ENCODE results near the gene ZXDC. TPM values are rescaled to one million over a fixed set of nuclear protein-coding genes. Genes with fewer than 3 reads are reported as not detected.

Gene ZXDC
- polyA plus RNA-seq, 1 experiment = 9.5 TPM

DNA sequence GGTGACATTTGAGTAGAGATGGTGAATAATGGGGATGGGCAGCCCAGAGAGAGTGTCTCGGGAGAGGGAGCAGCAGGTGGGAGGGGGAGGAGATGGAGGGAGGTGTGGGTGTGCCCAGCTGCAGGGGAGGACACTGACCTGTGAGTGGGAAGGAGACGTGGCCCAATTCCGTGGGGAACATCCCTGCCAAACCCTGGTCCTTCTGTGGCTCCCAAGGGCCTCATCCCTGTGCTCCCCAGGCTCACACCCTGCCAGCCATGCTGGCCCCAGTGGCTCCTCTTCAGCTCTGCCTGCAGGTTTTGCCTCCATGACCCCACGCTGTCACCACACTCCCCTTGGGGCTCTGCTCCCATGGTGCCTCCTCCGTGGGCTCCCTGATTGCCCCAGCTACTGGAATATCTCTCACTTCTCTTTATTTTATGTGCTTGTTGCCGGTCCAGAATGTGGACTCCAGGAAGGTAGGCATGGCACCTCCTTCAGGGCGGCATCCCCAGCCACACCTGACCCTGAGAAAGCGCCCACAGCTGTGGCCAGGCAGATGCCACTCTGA, 74.0 kb downstream of the ZXDC start:
- DNase-seq (ENCODE audit: low read depth, low spot score) = no peak
- CTCF ChIA-PET = no interaction called here
- Histone ChIP-seq H3K4me3 (ENCODE audit: low read depth, low read length) (no peak overlapping the region), H3K27me3 (ENCODE audit: control insufficient read depth, insufficient read depth, low read length) (peaks cover 14% of the 10 kb centered on the region), H3K9me3 (ENCODE audit: control insufficient read depth, insufficient read depth, low read length) (no peaks in the 10 kb centered on the region), H3K27ac (ENCODE audit: low read depth, low read length) (no peak overlapping the region)
- TF ChIP-seq, protein P1, sequence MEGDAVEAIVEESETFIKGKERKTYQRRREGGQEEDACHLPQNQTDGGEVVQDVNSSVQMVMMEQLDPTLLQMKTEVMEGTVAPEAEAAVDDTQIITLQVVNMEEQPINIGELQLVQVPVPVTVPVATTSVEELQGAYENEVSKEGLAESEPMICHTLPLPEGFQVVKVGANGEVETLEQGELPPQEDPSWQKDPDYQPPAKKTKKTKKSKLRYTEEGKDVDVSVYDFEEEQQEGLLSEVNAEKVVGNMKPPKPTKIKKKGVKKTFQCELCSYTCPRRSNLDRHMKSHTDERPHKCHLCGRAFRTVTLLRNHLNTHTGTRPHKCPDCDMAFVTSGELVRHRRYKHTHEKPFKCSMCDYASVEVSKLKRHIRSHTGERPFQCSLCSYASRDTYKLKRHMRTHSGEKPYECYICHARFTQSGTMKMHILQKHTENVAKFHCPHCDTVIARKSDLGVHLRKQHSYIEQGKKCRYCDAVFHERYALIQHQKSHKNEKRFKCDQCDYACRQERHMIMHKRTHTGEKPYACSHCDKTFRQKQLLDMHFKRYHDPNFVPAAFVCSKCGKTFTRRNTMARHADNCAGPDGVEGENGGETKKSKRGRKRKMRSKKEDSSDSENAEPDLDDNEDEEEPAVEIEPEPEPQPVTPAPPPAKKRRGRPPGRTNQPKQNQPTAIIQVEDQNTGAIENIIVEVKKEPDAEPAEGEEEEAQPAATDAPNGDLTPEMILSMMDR (IDR thresholded peaks at IDR 0.05; ENCODE audit: low read depth, low read length) = no peak
- POLR2A ChIA-PET = no interaction called here

DNA sequence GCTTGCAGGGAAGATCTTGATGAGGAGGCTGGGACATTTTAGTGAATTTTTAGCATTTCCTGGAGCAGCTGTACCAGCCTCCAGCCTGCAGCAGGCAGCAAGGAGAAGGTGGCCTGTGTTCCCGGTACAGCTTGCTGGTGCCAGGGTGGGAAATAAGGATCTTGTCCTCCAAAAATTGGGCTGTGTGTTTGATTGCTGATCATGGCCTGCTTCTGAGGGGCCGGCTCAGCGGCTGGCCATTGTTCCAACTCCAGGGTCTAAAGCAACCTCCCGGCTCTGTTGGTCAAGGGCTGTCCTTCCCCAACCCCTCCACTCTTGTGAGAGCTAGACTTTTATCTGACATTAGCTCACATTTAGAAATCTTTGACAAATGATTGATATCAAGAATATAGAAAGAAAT, 75.9 kb downstream of the ZXDC start:
- no peak for DNase-seq (ENCODE audit: low read depth, low spot score)
- ChIA-PET CTCF (interaction anchor here (0.6 kb wide), 1 partner anchor 154 kb away, joined by 5 read pairs; no protein-coding TSS in a partner anchor), POLR2A (no interaction called here)
- Histone ChIP-seq H3K27me3 (ENCODE audit: control insufficient read depth, insufficient read depth, low read length) (peaks cover 25% of the 10 kb centered on the region), H3K9me3 (ENCODE audit: control insufficient read depth, insufficient read depth, low read length) (no peaks in the 10 kb centered on the region; the same call in 1 of the 2 replicates), H3K4me3 (ENCODE audit: low read depth, low read length) (no peak overlapping the region), H3K27ac (ENCODE audit: low read depth, low read length) (no peak overlapping the region)
- TF ChIP-seq, protein P1 (IDR thresholded peaks at IDR 0.05; ENCODE audit: low read depth, low read length) = no peak

DNA sequence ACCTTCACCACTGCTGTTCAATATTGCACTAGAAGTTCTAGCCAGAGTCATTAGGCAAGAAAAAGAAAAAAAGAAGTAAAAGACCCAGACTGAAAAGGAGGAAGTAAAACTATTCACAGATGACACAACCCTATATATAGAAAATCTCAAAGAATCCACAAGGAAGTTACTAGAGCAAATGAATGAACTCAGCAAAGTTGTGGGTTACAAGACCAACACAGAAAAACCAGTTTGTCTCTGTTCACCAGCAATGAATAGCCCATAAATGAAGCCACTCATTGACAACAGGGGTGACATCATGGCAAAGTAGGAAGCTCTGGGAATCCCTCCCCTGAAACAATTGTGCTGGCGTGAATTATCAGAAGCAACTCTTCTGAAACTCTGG, 76.3 kb downstream of the ZXDC start:
- H3K9me3 ChIP-seq (ENCODE audit: control insufficient read depth, insufficient read depth, low read length) = no peaks in the 10 kb centered on the region; the same call in 1 of the 2 replicates
- no peak overlapping the region for H3K27ac ChIP-seq (ENCODE audit: low read depth, low read length)
- H3K4me3 ChIP-seq (ENCODE audit: low read depth, low read length) = no peak overlapping the region
- H3K27me3 ChIP-seq (ENCODE audit: control insufficient read depth, insufficient read depth, low read length) = peaks cover 24% of the 10 kb centered on the region
- no peak for DNase-seq (ENCODE audit: low read depth, low spot score)
- TF ChIP-seq, protein P1 (IDR thresholded peaks at IDR 0.05; ENCODE audit: low read depth, low read length) = no peak
- POLR2A ChIA-PET = no interaction called here
- CTCF ChIA-PET = interaction anchor here (0.6 kb wide), 1 partner anchor 153 kb away, joined by 5 read pairs; no protein-coding TSS in a partner anchor

DNA sequence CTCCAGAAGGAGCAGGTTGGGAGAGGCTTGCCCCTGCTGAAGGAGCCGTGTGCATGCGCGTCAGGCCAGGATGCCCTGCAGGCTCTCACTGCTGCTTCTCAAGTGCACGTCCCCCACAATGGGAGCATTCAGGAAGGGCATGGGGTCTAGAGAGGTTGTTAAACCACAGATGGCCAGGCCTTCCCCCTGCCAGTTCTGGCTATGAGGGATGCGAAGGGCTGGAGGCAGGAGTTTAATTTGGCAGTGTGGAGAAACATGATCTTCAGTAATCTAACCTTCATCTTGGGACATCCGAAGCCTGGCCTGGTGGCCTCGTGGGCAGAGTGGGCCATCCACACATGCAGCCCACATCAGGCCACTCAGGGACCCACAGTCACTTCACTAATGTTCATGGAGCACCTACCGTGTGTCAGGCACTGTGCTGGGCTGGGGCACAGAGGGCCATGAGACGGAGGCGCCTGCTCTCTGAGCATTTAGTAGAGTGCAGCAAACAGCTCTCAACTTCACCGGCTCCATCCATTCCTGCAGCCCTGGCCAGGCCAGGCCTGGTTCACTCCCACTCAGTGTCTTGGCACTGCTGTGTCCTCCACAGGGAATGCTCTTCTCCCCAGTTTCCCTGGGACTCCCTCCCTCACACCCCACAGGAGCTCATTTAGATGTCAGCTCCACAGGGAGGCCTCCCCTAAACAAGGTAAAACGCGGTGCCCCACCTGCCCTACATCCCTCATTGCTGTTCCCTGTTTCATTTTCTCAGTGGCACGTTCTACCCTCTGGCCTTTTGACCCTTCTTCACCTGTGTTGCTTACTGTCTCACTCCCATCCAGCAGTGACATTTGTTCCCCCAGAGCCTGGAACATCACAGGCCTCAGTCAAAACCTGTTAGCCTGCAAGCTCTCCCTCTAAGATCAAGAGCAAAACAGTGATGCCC, 77.0 kb downstream of the ZXDC start:
- ChIA-PET POLR2A (no interaction called here), CTCF (interaction anchor here (0.6 kb wide), 1 partner anchor 153 kb away, joined by 5 read pairs; no protein-coding TSS in a partner anchor)
- TF ChIP-seq, protein P1 (IDR thresholded peaks at IDR 0.05; ENCODE audit: low read depth, low read length) = no peak

More for the DNA sequence above, 77.0 kb downstream of the ZXDC start:
- no peak overlapping the region for H3K4me3 ChIP-seq (ENCODE audit: low read depth, low read length)
- no peak overlapping the region for H3K27ac ChIP-seq (ENCODE audit: low read depth, low read length)
- H3K9me3 ChIP-seq (ENCODE audit: control insufficient read depth, insufficient read depth, low read length) = no peaks in the 10 kb centered on the region; the same call in 1 of the 2 replicates
- peaks cover 31% of the 10 kb centered on the region for H3K27me3 ChIP-seq (ENCODE audit: control insufficient read depth, insufficient read depth, low read length)
- no peak for DNase-seq (ENCODE audit: low read depth, low spot score)

Data from AG04450 (cell line).